Measurements from ENCODE around the gene UBALD1.

Gene UBALD1

DNA sequence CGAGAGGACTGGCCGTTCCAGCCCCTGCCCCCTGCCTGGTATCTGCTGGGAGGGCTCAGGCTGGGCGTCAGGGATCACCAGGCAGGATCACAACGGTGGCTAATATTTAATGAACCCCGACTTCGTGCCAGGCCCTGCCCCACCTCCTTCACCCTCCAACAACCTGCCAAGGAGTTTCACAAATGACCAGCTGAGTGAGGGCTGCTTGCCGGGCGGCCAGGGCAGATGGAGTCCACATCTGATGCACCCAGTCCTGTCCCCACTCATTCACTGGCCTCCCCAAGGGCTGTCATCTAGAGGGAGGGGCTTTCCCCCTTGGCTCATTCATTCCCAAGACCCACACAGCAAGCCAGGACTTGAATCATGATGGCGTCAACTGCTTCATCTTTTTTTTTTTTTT is 17.5 kb downstream of the UBALD1 start:
- TF ChIP-seq, protein P1, sequence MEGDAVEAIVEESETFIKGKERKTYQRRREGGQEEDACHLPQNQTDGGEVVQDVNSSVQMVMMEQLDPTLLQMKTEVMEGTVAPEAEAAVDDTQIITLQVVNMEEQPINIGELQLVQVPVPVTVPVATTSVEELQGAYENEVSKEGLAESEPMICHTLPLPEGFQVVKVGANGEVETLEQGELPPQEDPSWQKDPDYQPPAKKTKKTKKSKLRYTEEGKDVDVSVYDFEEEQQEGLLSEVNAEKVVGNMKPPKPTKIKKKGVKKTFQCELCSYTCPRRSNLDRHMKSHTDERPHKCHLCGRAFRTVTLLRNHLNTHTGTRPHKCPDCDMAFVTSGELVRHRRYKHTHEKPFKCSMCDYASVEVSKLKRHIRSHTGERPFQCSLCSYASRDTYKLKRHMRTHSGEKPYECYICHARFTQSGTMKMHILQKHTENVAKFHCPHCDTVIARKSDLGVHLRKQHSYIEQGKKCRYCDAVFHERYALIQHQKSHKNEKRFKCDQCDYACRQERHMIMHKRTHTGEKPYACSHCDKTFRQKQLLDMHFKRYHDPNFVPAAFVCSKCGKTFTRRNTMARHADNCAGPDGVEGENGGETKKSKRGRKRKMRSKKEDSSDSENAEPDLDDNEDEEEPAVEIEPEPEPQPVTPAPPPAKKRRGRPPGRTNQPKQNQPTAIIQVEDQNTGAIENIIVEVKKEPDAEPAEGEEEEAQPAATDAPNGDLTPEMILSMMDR (IDR thresholded peaks at IDR 0.05) = no peak

DNA sequence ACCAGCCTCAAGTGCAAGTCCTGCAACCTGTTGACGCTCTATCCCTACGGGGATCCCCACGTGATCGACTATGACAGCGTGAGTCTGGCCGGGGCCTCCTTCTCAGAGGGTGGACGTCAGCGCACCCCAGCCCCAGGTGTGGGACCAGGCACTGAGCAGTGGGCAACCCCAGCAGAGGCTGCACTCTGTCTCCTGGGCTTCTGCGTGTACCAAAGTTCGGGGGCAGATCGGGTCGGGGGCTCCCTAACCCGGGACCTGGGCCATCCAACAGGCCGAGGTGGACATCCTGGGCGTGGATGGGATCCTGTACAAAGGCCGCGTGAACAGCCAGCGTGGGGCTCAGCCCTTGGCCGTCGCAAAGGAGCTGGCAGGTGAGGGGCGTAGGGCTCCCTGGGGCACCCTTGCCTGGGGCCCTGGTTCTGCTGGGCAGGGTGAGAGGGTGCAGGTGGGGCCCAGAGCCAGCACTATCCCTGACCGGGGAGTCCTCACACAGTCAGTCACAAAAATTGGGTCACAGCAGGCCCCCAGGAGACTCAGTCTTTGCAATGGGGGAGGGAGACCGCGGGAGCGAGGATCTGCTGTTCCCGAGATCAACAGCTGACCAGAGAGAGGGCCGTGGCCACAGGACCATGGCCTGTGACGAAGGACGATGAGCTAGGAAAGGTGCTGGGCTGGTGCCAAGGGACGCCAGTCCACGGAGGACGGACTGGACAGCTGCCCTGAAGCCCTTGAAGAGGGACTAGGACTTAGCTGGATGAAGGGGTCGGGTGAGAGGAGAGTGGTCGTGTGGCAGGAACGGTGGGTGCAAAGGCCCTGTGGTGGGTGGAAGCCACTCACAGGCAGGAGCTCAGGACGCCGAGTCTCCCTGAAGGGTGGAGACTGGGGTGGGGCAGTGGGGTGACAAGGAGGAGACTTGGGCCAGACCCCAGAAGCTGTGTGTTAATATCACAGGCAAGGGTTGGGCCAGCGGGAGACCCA is 20.0 kb downstream of the UBALD1 start:
- TF ChIP-seq, protein P1 (IDR thresholded peaks at IDR 0.05) = no peak

DNA sequence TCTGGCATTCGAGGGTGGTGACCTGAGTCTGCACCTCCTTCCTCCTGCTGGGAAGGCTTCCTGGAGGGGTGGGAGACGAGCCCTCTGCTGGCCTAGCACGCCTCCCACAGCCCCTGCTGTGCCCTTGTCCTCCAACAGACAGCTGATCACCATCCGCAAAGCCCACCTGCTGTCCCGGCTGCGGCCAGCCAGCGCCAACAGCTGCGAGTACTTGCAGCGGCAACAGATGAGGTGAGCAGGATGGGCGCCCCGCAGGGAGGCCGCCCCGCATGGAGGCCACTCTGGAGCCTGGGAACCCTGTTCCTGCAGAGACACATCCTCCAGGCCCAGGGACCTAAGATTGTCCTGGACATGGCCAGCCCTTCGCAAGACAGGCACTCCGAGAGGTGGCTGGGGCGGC is 21.6 kb downstream of the UBALD1 start:
- TF ChIP-seq, protein P1 (IDR thresholded peaks at IDR 0.05) = no peak

DNA sequence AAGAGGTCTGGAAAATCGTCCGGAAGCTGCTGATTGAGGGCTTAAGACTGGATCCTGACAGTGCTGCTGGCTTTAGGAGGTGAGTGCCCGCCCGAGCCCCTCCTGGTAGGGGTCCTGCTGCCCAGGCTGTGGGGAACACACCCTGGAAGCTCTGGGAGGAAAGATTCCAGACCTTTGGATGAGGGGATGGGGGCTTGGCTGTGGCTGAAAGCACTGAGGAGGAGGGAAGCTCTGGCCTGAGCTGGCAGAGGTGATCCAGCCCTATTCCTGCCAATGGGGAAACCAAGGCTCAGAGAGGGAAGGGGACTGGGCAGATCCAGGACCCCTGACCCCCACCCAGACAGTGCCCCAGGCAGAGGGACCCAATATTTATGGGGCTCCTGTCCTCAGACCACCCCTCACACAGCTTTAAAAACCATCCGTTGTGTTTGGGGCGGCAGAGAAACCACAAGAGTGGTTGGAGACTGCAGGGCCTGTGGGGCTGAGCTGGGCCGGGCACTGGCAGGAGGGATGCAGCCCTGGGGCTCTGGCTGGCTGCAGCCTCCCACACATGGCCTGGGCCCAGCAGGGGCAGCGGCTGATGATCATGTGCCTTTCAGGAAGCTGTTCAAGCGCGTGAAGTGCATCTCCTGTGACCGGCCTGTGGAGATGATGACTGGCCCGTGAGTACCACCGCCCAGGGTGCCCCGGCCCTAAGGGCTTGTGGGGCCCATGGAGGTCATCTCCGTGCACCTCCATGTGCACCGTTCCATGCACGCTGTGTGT is 22.8 kb downstream of the UBALD1 start:
- TF ChIP-seq, protein P1 (IDR thresholded peaks at IDR 0.05) = no peak

DNA sequence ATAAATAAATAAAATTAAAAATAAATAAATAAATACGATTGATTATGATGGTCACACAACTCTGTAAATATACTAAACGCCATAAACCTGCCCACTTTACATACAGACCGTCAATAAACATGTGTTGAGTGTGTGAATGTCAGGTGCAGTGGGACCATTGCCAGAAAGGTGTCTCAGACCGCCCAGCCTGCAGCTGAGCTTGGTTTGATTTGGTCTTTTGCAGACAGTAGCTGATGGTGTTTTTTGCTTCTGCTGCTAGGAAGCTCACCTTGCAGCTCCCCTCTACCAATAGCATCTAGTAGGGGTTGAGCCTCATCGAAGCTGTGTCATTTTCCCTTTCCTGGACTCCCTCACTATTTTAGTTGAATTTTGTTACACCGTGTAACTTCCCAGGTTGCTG is 23.5 kb downstream of the UBALD1 start:
- TF ChIP-seq, protein P1 (IDR thresholded peaks at IDR 0.05) = no peak

DNA sequence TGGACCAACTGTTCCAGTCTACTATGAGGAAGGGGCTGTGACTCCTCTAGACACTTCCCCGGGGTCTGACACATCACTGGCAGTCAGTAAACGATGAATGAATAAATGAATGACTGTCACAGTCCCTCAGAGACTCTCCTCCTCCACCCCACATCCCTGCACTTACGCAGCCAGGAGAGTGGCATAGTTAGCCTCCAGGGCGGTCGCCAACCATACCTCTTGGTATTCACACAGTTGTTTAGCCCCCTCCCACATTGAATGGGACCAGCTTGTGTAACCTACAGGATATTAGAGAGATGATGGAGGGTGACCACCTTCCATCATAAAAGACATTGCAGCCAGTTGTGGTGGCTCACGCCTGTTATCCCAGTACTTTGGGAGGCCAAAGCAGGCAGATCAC is 25.7 kb downstream of the UBALD1 start:
- TF ChIP-seq, protein P1 (IDR thresholded peaks at IDR 0.05) = no peak

DNA sequence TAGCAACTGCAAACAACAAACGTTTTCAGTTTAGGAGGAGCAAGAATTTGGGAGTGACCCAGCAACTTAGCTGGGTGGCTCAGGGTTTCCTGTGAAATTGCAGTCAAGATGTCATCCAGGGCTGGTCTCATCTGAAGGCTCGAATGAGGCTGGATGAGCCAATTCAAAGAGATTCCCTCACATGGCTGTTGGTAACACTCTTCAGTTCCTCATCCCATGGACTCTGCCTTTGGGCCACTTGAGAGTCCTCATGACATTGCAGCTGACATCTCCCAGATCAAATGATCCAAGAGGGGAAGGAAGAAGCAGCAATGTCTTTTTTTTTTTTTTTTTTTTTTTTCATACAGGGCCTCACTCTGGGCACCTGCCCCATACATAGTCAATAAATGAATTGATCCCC is 26.3 kb downstream of the UBALD1 start:
- TF ChIP-seq, protein P1 (IDR thresholded peaks at IDR 0.05) = no peak
